ENCODE data around the gene GTF2B.

- TF ChIP-seq GLI4 (tag by site-specific recombination; IDR thresholded peaks at IDR 0.05) (no peak), ZNF449 (tag by site-specific recombination; IDR thresholded peaks at IDR 0.05) (no peak), SETDB1 (IDR thresholded peaks at IDR 0.05; ENCODE audit: insufficient read length, low read length) (no peak), YY1 (tag by site-specific recombination; IDR thresholded peaks at IDR 0.05) (no peak), CTCF (tag by site-specific recombination; IDR thresholded peaks at IDR 0.05) (no peak), TRIM28 (IDR thresholded peaks at IDR 0.05; ENCODE audit: borderline replicate concordance, low read length) (no peak), ZNF639 (tag by site-specific recombination; IDR thresholded peaks at IDR 0.05) (no peak), MYNN (tag by site-specific recombination; IDR thresholded peaks at IDR 0.05; ENCODE audit: borderline replicate concordance) (no peak), ZNF621 (tag by site-specific recombination; IDR thresholded peaks at IDR 0.05) (no peak), ZNF19 (tag by site-specific recombination; IDR thresholded peaks at IDR 0.05; ENCODE audit: low read depth) (no peak), ZBTB7A (tag by site-specific recombination; IDR thresholded peaks at IDR 0.05; ENCODE audit: low read depth) (no peak)
Measured at GRCh38 chr1:88803444-88803843, 87.9 kb downstream of the GTF2B start.

Data from HEK293 (cell line).